Endodermal cell (in vitro differentiated cells): ENCODE measurements around the gene PWWP2A. TPM values are rescaled to one million over a fixed set of nuclear protein-coding genes. Genes with fewer than 3 reads are reported as not detected.

Source experiments
- DNase-seq: peaks from one replicate; pipeline ENCODE4 v3.0.0-alpha.2; 2017
- H3K27ac ChIP-seq: 2 replicates; pipeline ENCODE4 v1.5.1; 2013; ENCODE audit warnings: mild to moderate bottlenecking, low read depth, low read length, moderate library complexity
- H3K27me3 ChIP-seq: 2 replicates; pipeline ENCODE4 v1.6.1; 2013; ENCODE audit warnings: mild to moderate bottlenecking, low read length, moderate library complexity; ENCODE audit not compliant: insufficient read depth, control insufficient read depth, poor library complexity, severe bottlenecking
- H3K36me3 ChIP-seq: 2 replicates; pipeline ENCODE4 v1.7.0; 2013; ENCODE audit warnings: mild to moderate bottlenecking, low read length, moderate library complexity; ENCODE audit not compliant: control insufficient read depth, insufficient read depth
- H3K4me1 ChIP-seq: one replicate; pipeline ENCODE4 v1.7.0; 2013; ENCODE audit warnings: low read length; ENCODE audit not compliant: control insufficient read depth, insufficient read depth
- H3K4me3 ChIP-seq: 2 replicates; pipeline ENCODE4 v1.5.1; 2013; ENCODE audit warnings: mild to moderate bottlenecking, low read length, moderate library complexity
- H3K9ac ChIP-seq: 2 replicates; pipeline ENCODE4 v1.6.1; 2013; ENCODE audit warnings: mild to moderate bottlenecking, low read length, moderate library complexity; ENCODE audit not compliant: poor library complexity, severe bottlenecking; ENCODE audit errors: extremely low read depth
- H3K9me3 ChIP-seq: 2 replicates; pipeline ENCODE4 v1.6.1; 2013; ENCODE audit warnings: mild to moderate bottlenecking, low read length, moderate library complexity; ENCODE audit not compliant: control insufficient read depth
- H3K27ac Mint-ChIP-seq: 2 replicates; pipeline ENCODE4 v1.8.0; 2020; ENCODE audit warnings: mixed read lengths
- H3K27me3 Mint-ChIP-seq: 2 replicates; pipeline ENCODE4 v1.8.0; 2021; ENCODE audit warnings: mild to moderate bottlenecking, mixed read lengths; ENCODE audit not compliant: insufficient read depth
- H3K36me3 Mint-ChIP-seq: 2 replicates; pipeline ENCODE4 v1.8.0; 2020; ENCODE audit warnings: low read depth, mixed read lengths
- H3K4me1 Mint-ChIP-seq: 2 replicates; pipeline ENCODE4 v1.8.0; 2020; ENCODE audit warnings: mixed read lengths
- H3K4me3 Mint-ChIP-seq: 2 replicates; pipeline ENCODE4 v1.8.0; 2020; ENCODE audit warnings: mild to moderate bottlenecking, moderate library complexity, mixed read lengths
- H3K9me3 Mint-ChIP-seq: 2 replicates; pipeline ENCODE4 v1.8.0; 2020; ENCODE audit warnings: mild to moderate bottlenecking, mixed read lengths
- WGBS, 2 experiments: methylation state at CpG; one replicate each; pipeline versions ENCODE4 v1.1.5 to v1.1.7; 2013; ENCODE audit warnings: missing lambda C conversion rate in 2 of 2, mixed read lengths in 1 of 2; ENCODE audit not compliant: insufficient coverage in 1 of 2, insufficient read length in 1 of 2; 5-methylcytosine and 5-hydroxymethylcytosine counted together
- long read RNA-seq, 4 experiments: library from polyadenylated mRNA in 2 of 4; library from RNA in 1 of 4; library from capped mRNA in 1 of 4; stranded (forward) in 3 of 4; unstranded in 1 of 4; transcript quantifications; one replicate each; pipeline ENCODE4 v2.0.0, GENCODE V29; 2020 to 2021; ENCODE audit warnings: inconsistent platforms in 1 of 4
- polyA plus RNA-seq, 2 experiments: library from polyadenylated mRNA; stranded (reverse); fragments of 50-300 nt; gene quantifications; one replicate each; pipeline ENCODE4 v1.2.3, GENCODE V29; 2013
- total RNA-seq, 2 donors: library from RNA; stranded (reverse); fragmentation: NEBNext Ultra II Directional in 1 of 2; extraction: Animal tissue kit (Norgen Biotek cat#: 25700) in 1 of 2; gene quantifications; 2 replicates in 1 of 2; 3 replicates in 1 of 2; pipeline ENCODE4 v1.2.1, GENCODE V29; 2021
- TF ChIP-seq, protein P1 (sequence below): fragments of 200-600 bp; sonication (generic); conservative IDR thresholded peaks from 2 replicates; pipeline ENCODE4 v1.5.0; 2021; ENCODE audit warnings: antibody characterized with exemption, mild to moderate bottlenecking

The PWWP2A gene, protein sequence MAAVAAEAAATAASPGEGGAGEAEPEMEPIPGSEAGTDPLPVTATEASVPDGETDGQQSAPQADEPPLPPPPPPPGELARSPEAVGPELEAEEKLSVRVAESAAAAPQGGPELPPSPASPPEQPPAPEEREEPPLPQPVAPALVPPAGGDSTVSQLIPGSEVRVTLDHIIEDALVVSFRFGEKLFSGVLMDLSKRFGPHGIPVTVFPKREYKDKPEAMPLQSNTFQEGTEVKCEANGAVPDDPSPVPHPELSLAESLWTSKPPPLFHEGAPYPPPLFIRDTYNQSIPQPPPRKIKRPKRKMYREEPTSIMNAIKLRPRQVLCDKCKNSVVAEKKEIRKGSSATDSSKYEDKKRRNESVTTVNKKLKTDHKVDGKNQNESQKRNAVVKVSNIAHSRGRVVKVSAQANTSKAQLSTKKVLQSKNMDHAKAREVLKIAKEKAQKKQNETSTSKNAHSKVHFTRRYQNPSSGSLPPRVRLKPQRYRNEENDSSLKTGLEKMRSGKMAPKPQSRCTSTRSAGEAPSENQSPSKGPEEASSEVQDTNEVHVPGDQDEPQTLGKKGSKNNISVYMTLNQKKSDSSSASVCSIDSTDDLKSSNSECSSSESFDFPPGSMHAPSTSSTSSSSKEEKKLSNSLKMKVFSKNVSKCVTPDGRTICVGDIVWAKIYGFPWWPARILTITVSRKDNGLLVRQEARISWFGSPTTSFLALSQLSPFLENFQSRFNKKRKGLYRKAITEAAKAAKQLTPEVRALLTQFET
- 10 to 100 TPM; 51.0 to 52.6 TPM for total RNA-seq
- polyA plus RNA-seq (2013, experiment 1 of 2), result 26.9 TPM
- polyA plus RNA-seq (2013, experiment 2 of 2), result 29.1 TPM
- long read RNA-seq, experiment 1, partial matches to known transcripts, result 1 of 11 reads
- long read RNA-seq, experiment 1, other reads (novel, unspliced or antisense), result 5 of 11 reads
- long read RNA-seq, experiment 2, transcript PWWP2A-203 (3 exons, 407 nt), result minor isoform, 7 of 82 reads
- long read RNA-seq, experiment 2, transcript PWWP2A-202 (4 exons, 3,991 nt), result major isoform, 20 of 82 reads
- long read RNA-seq, experiment 2, transcript PWWP2A-201 (2 exons, 3,346 nt), result major isoform, 20 of 82 reads
- long read RNA-seq, experiment 2, transcript PWWP2A-205 (3 exons, 1,819 nt), result minor isoform, 10 of 82 reads
- long read RNA-seq, experiment 2, partial matches to known transcripts, result 1 of 82 reads
- long read RNA-seq, experiment 2, other reads (novel, unspliced or antisense), result 24 of 82 reads
- long read RNA-seq, experiment 3, transcript PWWP2A-205 (3 exons, 1,819 nt), result major isoform, 8 of 24 reads
- long read RNA-seq, experiment 3, transcript PWWP2A-201 (2 exons, 3,346 nt), result minor isoform, 5 of 24 reads
- long read RNA-seq, experiment 3, partial matches to known transcripts, result 1 of 24 reads
- long read RNA-seq, experiment 3, other reads (novel, unspliced or antisense), result 5 of 24 reads
- long read RNA-seq, experiment 4, partial matches to known transcripts, result 1 of 3 reads
- long read RNA-seq, experiment 4, other reads (novel, unspliced or antisense), result 2 of 3 reads

GRCh38 chr5:160119142-160119904 lies at the start of gene PWWP2A:
Gene PWWP2A (minus strand): TSS chr5:160119450. CDS start chr5:160119388, 62 bp downstream.
- H3K4me1 Mint-ChIP-seq, result peaks cover 3% of the 10 kb centered on the region

DNA sequence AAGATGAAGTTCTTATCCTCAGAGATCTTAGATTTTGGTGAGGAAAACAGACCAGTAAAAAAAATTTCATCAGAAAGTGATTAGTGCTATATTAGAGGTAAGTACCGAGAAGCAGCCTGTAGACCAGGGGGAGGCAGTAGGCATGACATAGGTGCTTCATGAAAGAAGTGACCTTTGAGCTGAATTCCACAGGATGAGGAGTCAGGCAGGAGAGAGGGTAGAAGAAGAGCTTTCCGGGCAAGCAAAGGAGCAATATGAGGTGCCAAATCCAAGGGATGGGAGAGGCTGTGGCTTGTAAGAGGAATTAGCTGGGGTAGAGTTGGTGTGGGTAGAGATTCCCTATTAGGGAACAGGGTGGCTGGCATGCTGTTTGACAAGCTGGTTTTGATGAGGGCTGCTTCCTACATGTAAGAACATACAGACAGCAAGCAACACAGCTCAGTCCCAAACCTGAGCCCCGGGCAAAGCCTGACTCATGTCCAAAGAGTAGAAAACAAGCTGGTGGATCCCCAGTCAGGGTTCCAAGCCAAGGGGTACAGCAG lies 48.4 kb upstream of the PWWP2A start:
- H3K4me1 ChIP-seq, result peaks cover 21% of the 10 kb centered on the region
- no peak for DNase-seq
- Mint-ChIP-seq H3K9me3 (no peaks in the 10 kb centered on the region), H3K4me3 (no peak overlapping the region), H3K27ac (peak overlapping the region; percentile 80), H3K4me1 (peaks cover 43% of the 10 kb centered on the region), H3K36me3 (no peaks in the 10 kb centered on the region), H3K27me3 (no peaks in the 10 kb centered on the region)
- H3K9me3 ChIP-seq, result no peaks in the 10 kb centered on the region
- no peaks in the 10 kb centered on the region for H3K27me3 ChIP-seq
- H3K4me3 ChIP-seq, result no peak overlapping the region
- 83 to 91% methylated on average over 2 to 3 of the region's 3 CpGs for WGBS, 2 experiments
- TF ChIP-seq, protein P1, sequence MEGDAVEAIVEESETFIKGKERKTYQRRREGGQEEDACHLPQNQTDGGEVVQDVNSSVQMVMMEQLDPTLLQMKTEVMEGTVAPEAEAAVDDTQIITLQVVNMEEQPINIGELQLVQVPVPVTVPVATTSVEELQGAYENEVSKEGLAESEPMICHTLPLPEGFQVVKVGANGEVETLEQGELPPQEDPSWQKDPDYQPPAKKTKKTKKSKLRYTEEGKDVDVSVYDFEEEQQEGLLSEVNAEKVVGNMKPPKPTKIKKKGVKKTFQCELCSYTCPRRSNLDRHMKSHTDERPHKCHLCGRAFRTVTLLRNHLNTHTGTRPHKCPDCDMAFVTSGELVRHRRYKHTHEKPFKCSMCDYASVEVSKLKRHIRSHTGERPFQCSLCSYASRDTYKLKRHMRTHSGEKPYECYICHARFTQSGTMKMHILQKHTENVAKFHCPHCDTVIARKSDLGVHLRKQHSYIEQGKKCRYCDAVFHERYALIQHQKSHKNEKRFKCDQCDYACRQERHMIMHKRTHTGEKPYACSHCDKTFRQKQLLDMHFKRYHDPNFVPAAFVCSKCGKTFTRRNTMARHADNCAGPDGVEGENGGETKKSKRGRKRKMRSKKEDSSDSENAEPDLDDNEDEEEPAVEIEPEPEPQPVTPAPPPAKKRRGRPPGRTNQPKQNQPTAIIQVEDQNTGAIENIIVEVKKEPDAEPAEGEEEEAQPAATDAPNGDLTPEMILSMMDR, result peak; percentile 29
- H3K9ac ChIP-seq, result no peak overlapping the region
- no peaks in the 10 kb centered on the region for H3K36me3 ChIP-seq
- H3K27ac ChIP-seq, result no peak overlapping the region

More at GRCh38 chr5:160119142-160119904, at the start of gene PWWP2A:
- Mint-ChIP-seq H3K27ac (peak within 1 kb of the TSS; percentile 94), H3K9me3 (no peaks in the 10 kb centered on the region), H3K36me3 (peaks cover 23% of the 10 kb centered on the region), H3K27me3 (peaks cover 1% of the 10 kb centered on the region), H3K4me3 (peak within 1 kb of the TSS; percentile 81)
- peak within 1 kb of the TSS; percentile 79 for H3K27ac ChIP-seq
- 0% methylated on average over 12 to 55 of the region's 55 CpGs for WGBS, 2 experiments
- no peaks in the 10 kb centered on the region for H3K27me3 ChIP-seq
- no peaks in the 10 kb centered on the region for H3K4me1 ChIP-seq
- no peaks in the 10 kb centered on the region for H3K9me3 ChIP-seq
- DNase-seq, result peak; percentile 99
- TF ChIP-seq, protein P1, result peak; percentile 45
- H3K4me3 ChIP-seq, result peak within 1 kb of the TSS; percentile 93
- peaks cover 30% of the 10 kb centered on the region for H3K36me3 ChIP-seq
- H3K9ac ChIP-seq, result peak within 1 kb of the TSS; percentile 76
